ENCODE measurements around the gene KMT2A. TPM values are rescaled to one million over a fixed set of nuclear protein-coding genes. Genes with fewer than 3 reads are reported as not detected.

KMT2A gene
- total RNA-seq, 1 experiment from 2014 or later = 52.0 TPM

GRCh38 chr11:118434123-118434552, 2.2 kb upstream of the KMT2A start:
- peaks cover 27% of the 10 kb centered on the region for H3K4me1 Mint-ChIP-seq (ENCODE audit: insufficient read depth, unreplicated experiment)
- peak overlapping the region; percentile 96 for H3K4me3 Mint-ChIP-seq (ENCODE audit: unreplicated experiment)
- intact Hi-C loops (cut with micrococcal nuclease) = no loop called here
- DNase-seq (ENCODE audit: unreplicated experiment) = no peak
- POLR2A ChIA-PET = interaction anchor here (1.6 to 3.0 kb wide), 3 partner anchors 9 to 596 kb away, joined by 3 to 78 read pairs (median 38); partner anchors contain the start of genes ATP5MG and SLC37A4
- H3K27ac Mint-ChIP-seq (ENCODE audit: low read depth, unreplicated experiment) = no peak overlapping the region
- no TSS peak for BruUV-seq (replicated peaks)
- no peaks in the 10 kb centered on the region for H3K9me3 Mint-ChIP-seq (ENCODE audit: unreplicated experiment)
- H3K27me3 Mint-ChIP-seq (ENCODE audit: insufficient read depth, unreplicated experiment) = no peaks in the 10 kb centered on the region
- CTCF ChIA-PET = no interaction called here
- no peaks in the 10 kb centered on the region for H3K36me3 Mint-ChIP-seq (ENCODE audit: insufficient read depth, unreplicated experiment)
- no peak for TF ChIP-seq CTCF (IDR thresholded peaks at IDR 0.05; ENCODE audit: unreplicated experiment)

GRCh38 chr11:118434553-118435289, 1.6 kb upstream of the KMT2A start:
- Mint-ChIP-seq H3K4me3 (ENCODE audit: unreplicated experiment) (peak overlapping the region; percentile 96), H3K27me3 (ENCODE audit: insufficient read depth, unreplicated experiment) (no peaks in the 10 kb centered on the region), H3K36me3 (ENCODE audit: insufficient read depth, unreplicated experiment) (no peaks in the 10 kb centered on the region), H3K4me1 (ENCODE audit: insufficient read depth, unreplicated experiment) (peaks cover 28% of the 10 kb centered on the region), H3K9me3 (ENCODE audit: unreplicated experiment) (no peaks in the 10 kb centered on the region), H3K27ac (ENCODE audit: low read depth, unreplicated experiment) (peak overlapping the region; percentile 67)
- intact Hi-C loops (cut with micrococcal nuclease) = no loop called here
- DNase-seq (ENCODE audit: unreplicated experiment) = no peak
- no peak for TF ChIP-seq CTCF (IDR thresholded peaks at IDR 0.05; ENCODE audit: unreplicated experiment)
- no TSS peak for BruUV-seq (replicated peaks)
- ChIA-PET CTCF (interaction anchor here (1.0 to 1.2 kb wide), 2 partner anchors 10 to 33 kb away, joined by 3 to 6 read pairs; no protein-coding TSS in a partner anchor), POLR2A (interaction anchor here (0.6 to 3.0 kb wide), 20 partner anchors 9 to 633 kb away, joined by 3 to 78 read pairs (median 4); partner anchors contain the start of genes ATP5MG, MPZL2, SLC37A4 and UBE4A)

GRCh38 chr11:118435290-118435892, 901 bp upstream of the KMT2A start:
- Mint-ChIP-seq H3K27me3 (ENCODE audit: insufficient read depth, unreplicated experiment) (no peaks in the 10 kb centered on the region), H3K4me3 (ENCODE audit: unreplicated experiment) (peak overlapping the region; percentile 96), H3K4me1 (ENCODE audit: insufficient read depth, unreplicated experiment) (peaks cover 35% of the 10 kb centered on the region), H3K36me3 (ENCODE audit: insufficient read depth, unreplicated experiment) (no peaks in the 10 kb centered on the region), H3K9me3 (ENCODE audit: unreplicated experiment) (no peaks in the 10 kb centered on the region), H3K27ac (ENCODE audit: low read depth, unreplicated experiment) (peak overlapping the region; percentile 67)
- no peak for TF ChIP-seq CTCF (IDR thresholded peaks at IDR 0.05; ENCODE audit: unreplicated experiment)
- intact Hi-C loops (cut with micrococcal nuclease) = no loop called here
- DNase-seq (ENCODE audit: unreplicated experiment) = no peak
- no TSS peak for BruUV-seq (replicated peaks)
- ChIA-PET POLR2A (interaction anchor here (0.6 to 3.0 kb wide), 24 partner anchors 9 to 1010 kb away, joined by 3 to 78 read pairs (median 4); partner anchors contain the start of genes ATP5MG, MPZL2, SLC37A4 and UBE4A), CTCF (interaction anchor here (0.6 to 1.2 kb wide), 5 partner anchors 10 to 55 kb away, joined by 3 to 6 read pairs (median 3); no protein-coding TSS in a partner anchor)

- DNase-seq (ENCODE audit: unreplicated experiment) = peak; percentile 20
- Mint-ChIP-seq H3K4me1 (ENCODE audit: insufficient read depth, unreplicated experiment) (peaks cover 40% of the 10 kb centered on the region), H3K4me3 (ENCODE audit: unreplicated experiment) (peak overlapping the region; percentile 96), H3K27ac (ENCODE audit: low read depth, unreplicated experiment) (peak overlapping the region; percentile 71), H3K27me3 (ENCODE audit: insufficient read depth, unreplicated experiment) (no peaks in the 10 kb centered on the region), H3K36me3 (ENCODE audit: insufficient read depth, unreplicated experiment) (no peaks in the 10 kb centered on the region), H3K9me3 (ENCODE audit: unreplicated experiment) (no peaks in the 10 kb centered on the region)
- no peak for TF ChIP-seq CTCF (IDR thresholded peaks at IDR 0.05; ENCODE audit: unreplicated experiment)
- ChIA-PET CTCF (no interaction called here), POLR2A (interaction anchor here (0.7 to 3.0 kb wide), 13 partner anchors 8 to 186 kb away, joined by 3 to 78 read pairs (median 10); partner anchors contain the start of genes ATP5MG and UBE4A)
- intact Hi-C loops (cut with micrococcal nuclease) = loop anchor here (1.0 to 2.0 kb wide), 2 partner anchors 35 to 52 kb away; partner anchors contain the start of gene ATP5MG
- no TSS peak for BruUV-seq (replicated peaks)
These were observed 431 bp downstream of the KMT2A start for GRCh38 chr11:118436639-118437207.

Data from MCF 10A (cell line).